GM21423 (cell line): ENCODE data around the gene PSAP.
"Not testable (repeated sequence)": the region's sequence is repeated elsewhere in the genome, so short reads cannot be mapped to it uniquely, and the experiment has no call there.

ENCODE experiments used
- ATAC-seq: cut with Tn5 transposase; IDR thresholded peaks from one replicate; pipeline ENCODE4 v1.9.1; 2021; ENCODE audit warnings: mild to moderate bottlenecking, moderate library complexity; ENCODE audit not compliant: unreplicated experiment

The PSAP gene

GRCh38 chr10:71850743-71851464 is at the start of gene PSAP:
TSS of gene PSAP (minus strand) at chr10:71851251. CDS start at chr10:71851221, 30 bp downstream.
- peak; percentile 96 for ATAC-seq

- ATAC-seq = no peak
These were observed 49.6 kb upstream of the PSAP start for GRCh38 chr10:71900441-71901180.

DNA sequence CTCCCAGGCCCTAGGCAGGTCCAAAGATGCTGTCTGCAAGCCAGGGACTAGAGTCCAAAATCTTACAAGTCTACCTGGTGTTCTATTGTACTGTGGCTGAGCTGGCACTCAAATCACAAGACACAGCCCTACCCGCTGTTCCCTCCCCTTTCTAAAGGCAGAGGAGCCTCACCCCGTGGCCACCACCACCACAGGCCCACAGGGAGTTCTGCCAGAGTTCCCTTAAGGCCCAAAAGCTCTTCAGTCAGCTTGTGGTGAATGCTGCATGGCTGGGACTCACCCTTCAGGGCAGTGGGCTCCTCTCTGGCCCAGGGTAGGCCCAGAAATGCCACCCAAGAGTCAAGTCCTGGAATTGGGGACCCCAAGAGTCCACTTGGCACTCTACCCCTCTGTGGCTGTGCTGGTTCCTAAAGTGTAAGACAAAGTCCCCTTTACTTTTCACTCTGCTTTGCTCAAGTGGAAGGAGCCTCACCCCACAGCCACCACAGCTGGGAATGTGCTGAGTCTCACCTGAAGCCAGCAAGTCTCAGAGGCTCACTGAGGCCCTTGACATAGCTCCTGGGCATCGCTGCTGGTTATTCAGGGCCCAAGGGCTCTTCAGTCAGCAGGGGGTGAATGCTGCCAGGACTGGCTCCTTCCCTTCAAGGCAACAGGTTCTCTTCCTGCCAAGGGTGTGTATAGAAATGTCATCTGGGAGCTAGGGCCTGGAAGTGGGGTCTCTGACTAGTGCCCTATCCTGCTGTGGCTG is 48.8 kb upstream of the PSAP start:
- ATAC-seq = no peak

GRCh38 chr10:71898346-71898745 is 47.3 kb upstream of the PSAP start:
- ATAC-seq = not testable (repeated sequence)

- no peak for ATAC-seq
These were observed 42.9 kb upstream of the PSAP start for GRCh38 chr10:71893920-71894319.

DNA sequence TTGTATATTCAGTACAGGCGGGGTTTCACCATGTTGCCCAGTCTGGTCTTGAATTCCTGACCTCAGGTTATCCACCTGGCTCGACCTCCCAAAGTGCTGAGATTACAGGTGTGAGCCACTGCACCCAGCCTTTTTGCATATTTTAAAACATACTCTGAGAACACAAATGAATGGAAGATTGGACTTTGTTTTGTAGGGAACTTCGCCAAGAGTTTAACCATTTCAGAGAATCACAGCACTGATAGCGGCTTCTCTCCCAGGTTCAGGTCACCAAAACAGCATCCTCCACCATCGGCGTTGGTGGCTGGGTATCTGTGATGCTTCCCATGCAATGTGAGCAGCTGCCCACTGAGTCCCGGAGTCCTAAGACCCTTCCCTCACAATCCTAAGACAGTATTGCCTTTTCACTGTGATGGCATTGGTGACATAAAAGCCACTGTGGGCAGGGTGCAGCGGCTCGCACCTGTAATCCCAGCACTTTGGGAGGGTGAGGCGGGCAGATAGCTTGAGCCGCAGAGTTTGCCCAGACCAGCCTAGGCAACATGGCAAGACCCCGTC is 42.3 kb upstream of the PSAP start:
- ATAC-seq = no peak

DNA sequence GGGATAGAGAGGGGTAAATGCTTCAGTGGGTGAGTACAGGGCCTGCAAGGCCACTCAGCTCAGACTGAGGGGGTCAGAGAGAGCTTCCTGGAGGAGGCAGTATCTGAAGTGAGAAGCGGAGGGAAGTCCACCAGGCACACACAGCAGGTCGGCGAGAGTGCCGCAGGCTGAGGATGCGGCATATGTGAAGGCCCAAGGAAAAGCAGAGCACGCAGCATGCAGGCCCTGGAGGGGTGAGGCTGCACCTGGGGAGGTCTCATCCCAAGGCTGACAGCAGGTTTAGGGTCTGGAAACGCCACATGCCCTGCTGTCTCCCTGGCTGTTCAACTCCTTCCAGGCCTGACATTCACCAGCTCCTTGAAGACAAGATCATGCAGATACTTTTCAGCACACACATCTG is 40.4 kb upstream of the PSAP start:
- ATAC-seq = no peak

GRCh38 chr10:71889388-71889987 is 38.4 kb upstream of the PSAP start:
- ATAC-seq = no peak

- ATAC-seq = peak; percentile 82
These were observed 37.8 kb upstream of the PSAP start for GRCh38 chr10:71888623-71889387.

DNA sequence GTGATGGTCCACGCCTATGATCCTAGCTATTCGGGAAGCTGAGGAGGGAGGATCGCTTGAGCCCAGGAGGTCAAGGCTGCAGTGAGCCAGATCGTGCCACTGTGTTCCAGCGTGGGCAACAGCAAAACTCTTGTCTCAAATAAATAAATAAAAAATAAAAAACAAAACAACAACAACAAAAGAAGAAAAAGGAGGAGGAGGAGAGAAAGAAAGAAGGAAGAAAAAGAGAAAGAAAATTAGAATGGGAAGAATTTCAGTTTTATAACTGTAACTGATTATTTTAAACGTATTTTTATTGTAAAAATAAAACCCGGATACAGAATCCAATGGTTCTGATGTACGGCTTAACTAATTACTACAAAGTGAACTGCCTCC is 37.2 kb upstream of the PSAP start:
- ATAC-seq = no peak

DNA sequence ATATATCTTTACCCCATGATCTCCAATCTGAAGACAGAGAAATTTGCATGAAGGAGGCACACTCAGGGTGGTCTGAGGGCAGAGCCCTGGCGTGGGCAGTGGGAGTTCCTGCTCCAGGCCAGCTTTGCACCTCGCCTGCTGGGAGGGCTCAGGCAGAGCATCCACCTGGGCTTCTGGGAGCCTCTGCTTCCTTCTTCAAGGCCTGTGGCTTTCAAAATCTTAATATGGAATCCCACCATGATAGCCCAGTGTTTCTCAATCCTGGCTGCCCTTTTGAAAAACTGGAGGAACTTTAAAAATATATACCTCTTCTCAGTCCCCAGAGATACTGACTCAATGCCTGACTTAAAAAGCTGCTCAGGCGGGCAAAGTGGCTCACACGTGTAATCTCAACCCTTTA is 36.7 kb upstream of the PSAP start:
- ATAC-seq = no peak

DNA sequence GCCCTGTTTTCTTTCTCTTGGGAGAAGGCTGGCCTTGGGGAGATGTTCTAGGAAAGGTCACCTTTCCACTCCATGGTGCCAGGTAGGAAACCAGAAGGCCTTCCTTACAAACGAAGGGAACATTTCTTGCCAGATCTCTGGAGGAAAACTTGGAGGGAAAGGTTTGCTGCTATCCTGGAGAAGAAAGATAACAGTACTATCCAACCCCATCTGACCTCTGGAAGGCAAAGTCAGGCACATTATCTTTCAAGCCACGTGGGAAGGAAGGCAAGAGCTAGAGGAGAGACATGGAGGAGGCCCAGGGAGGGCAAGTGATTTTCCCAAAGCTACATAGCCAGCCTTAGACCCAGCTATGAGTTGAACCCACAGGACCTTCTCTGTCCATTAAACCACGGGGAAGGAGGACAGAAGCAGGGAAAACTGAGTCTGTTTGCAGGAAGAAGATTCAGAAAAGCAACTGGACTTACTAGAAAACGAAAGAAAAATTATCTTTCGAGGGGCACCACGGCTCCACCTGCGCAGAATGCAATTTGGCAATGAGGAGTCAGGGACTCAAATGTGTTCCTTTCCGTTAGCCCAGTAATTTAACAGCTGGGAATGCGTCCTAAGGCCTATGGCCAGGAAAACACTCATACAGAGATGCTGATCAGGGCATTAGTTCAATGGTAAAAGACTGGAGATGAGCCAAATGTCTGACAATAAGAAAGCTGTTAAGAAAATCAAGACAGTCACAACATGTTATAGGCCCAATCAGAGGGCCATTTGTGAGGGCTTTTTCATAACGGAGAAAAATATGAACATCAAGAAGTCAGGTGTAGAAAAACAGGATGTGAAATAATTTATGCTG is 32.0 kb upstream of the PSAP start:
- no peak for ATAC-seq

GRCh38 chr10:71881647-71882355 is 30.8 kb upstream of the PSAP start:
- ATAC-seq = no peak

DNA sequence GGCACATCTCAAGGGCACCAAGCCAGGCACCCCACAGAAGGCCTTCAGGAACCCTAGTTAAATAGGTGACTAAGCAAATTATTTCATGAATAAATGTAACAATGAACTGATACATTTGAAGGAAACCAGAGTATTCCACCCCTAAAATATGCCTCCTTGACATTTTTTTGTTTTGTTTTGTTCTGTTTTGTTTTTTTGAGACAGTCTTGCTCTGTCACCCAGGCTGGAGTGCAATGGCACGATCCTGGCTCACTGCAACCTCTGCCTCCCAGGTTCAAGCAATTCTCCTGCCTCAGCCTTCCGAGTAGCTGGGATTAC is 30.2 kb upstream of the PSAP start:
- ATAC-seq = not testable (repeated sequence)

DNA sequence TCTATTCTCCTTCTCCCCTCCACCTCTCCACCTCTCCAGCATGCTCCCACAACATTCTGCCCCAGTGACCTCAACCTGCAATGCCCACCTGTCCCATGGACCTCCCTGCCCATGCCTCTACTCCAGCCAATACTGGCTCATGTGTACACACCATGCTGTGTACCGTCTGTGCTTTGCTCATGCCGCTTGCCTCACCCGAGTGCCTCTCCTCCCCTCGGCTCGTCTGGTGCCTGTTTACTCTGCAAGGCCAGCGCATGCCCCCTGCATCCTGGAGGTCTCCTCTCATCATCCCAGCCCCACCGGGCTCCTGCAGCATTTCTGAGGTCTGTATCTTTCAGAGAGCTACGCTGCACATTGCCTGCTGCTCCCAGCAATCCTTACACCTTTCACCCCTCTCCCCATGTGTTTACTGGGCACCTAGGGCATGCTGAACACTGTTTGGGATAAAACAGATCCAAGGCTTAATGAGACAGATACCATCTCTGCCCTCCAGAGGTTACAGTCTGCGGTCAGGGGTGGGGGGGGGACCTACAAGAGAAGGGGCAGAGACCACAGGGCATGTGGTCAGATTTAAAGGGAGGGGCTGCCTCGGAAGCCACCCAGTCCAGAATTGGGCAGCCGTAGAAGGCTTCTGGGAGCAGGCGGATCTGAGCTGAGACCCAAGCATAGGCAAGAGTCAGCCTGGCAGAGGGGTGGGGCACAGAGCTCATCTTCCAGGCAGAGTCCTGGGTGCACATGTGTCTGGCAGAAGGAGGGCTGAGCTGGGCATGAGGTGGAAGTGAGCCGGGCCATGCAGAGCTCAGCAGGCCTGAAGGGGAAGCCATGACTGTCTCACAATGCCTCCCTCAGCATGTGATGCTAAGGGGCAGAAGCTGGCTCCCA is 29.6 kb upstream of the PSAP start:
- ATAC-seq = no peak

- ATAC-seq = no peak
These were observed 27.4 kb upstream of the PSAP start for GRCh38 chr10:71878327-71879034.

- ATAC-seq = no peak
These were observed 26.8 kb upstream of the PSAP start for GRCh38 chr10:71877821-71878220.
